Measurements from ENCODE around the gene MRPL49.
A peak's percentile ranks its signal among the peaks of the same experiment; 100 is the strongest.

The MRPL49 gene

GRCh38 chr11:65121865-65122696, at the start of gene MRPL49, which contains the start of gene FAU:
Gene MRPL49 (plus strand): TSS chr11:65122321. CDS start chr11:65122347, 26 bp downstream.
Gene FAU (minus strand): TSS chr11:65122134. CDS start chr11:65121813, 321 bp downstream.
- Histone ChIP-seq H3K4me1 (peaks cover 32 to 60% (median 46%) of the 10 kb centered on the region in 10 experiments), H3K4me3 (peak within 1 kb of the TSS; percentile 82 to 99 (median 89)), H3K27me3 (no peaks in the 10 kb centered on the region), H3K9me3 (replicated peaks in 1 of 11) (no peaks in the 10 kb centered on the region), H3K4me2 (peak within 1 kb of the TSS; percentile 85 to 98 (median 95)), H3K27ac (peak within 1 kb of the TSS; percentile 85 to 97 (median 93)), H3K9ac (peak within 1 kb of the TSS; percentile 91 to 99 (median 94)), H4K20me1 (peaks cover 0 to 56% (median 32%) of the 10 kb centered on the region in 11 experiments; a peak in 17 of 22 replicates), H3K36me3 (peaks cover 62 to 71% (median 66%) of the 10 kb centered on the region in 11 experiments)
- no peak for TF ChIP-seq Cebpa-rat (IDR thresholded peaks at IDR 0.05)

- no peak overlapping the region for H3K4me3 ChIP-seq
- no peak overlapping the region for H3K9ac ChIP-seq
- H4K20me1 ChIP-seq: peaks cover 0 to 21% (median 7%) of the 10 kb centered on the region in 11 experiments; a peak in 12 of 22 replicates
- TF ChIP-seq Cebpa-rat (IDR thresholded peaks at IDR 0.05): no peak
- H3K4me1 ChIP-seq: peaks cover 0 to 13% (median 6%) of the 10 kb centered on the region in 10 experiments; a peak in 10 of 20 replicates
- H3K9me3 ChIP-seq (replicated peaks in 1 of 11): no peaks in the 10 kb centered on the region
- no peaks in the 10 kb centered on the region; a peak in 1 of 22 replicates for H3K27me3 ChIP-seq
- H3K4me2 ChIP-seq: no peak overlapping the region; a peak in 2 of 22 replicates
- no peak overlapping the region for H3K27ac ChIP-seq
- H3K36me3 ChIP-seq: peaks cover 0 to 26% (median 20%) of the 10 kb centered on the region in 11 experiments; a peak in 17 of 22 replicates
Measured at GRCh38 chr11:65072631-65072966, 49.5 kb upstream of the MRPL49 start.

- Histone ChIP-seq H3K4me1 (peaks cover 35 to 50% (median 44%) of the 10 kb centered on the region in 10 experiments), H4K20me1 (peaks cover 0 to 55% (median 30%) of the 10 kb centered on the region in 11 experiments; a peak in 14 of 22 replicates), H3K36me3 (peaks cover 0 to 73% (median 59%) of the 10 kb centered on the region in 11 experiments; a peak in 18 of 22 replicates), H3K27me3 (no peaks in the 10 kb centered on the region), H3K9me3 (replicated peaks in 1 of 11) (no peaks in the 10 kb centered on the region), H3K9ac (no peak overlapping the region; a peak in 1 of 22 replicates), H3K27ac (no peak overlapping the region; a peak in 1 of 22 replicates), H3K4me2 (peak overlapping the region in 4 of 11 experiments; percentile 18 to 54 (median 48); a peak in 2 of 22 replicates), H3K4me3 (no peak overlapping the region)
- TF ChIP-seq Cebpa-rat (IDR thresholded peaks at IDR 0.05): no peak
Measured at GRCh38 chr11:65077451-65077850, 44.7 kb upstream of the MRPL49 start.

- peak overlapping the region; percentile 8 to 61 (median 51); a peak in 18 of 22 replicates for H3K4me2 ChIP-seq
- H4K20me1 ChIP-seq: peaks cover 0 to 55% (median 30%) of the 10 kb centered on the region in 11 experiments; a peak in 14 of 22 replicates
- H3K4me1 ChIP-seq: peaks cover 42 to 57% (median 51%) of the 10 kb centered on the region in 10 experiments
- no peak overlapping the region; a peak in 1 of 20 replicates for H3K4me3 ChIP-seq
- H3K36me3 ChIP-seq: peaks cover 0 to 75% (median 59%) of the 10 kb centered on the region in 11 experiments; a peak in 18 of 22 replicates
- peak overlapping the region in 9 of 11 experiments; percentile 25 to 61 (median 47); a peak in 12 of 22 replicates for H3K27ac ChIP-seq
- TF ChIP-seq Cebpa-rat (IDR thresholded peaks at IDR 0.05): no peak
- H3K9ac ChIP-seq: peak overlapping the region in 8 of 11 experiments; percentile 18 to 63 (median 39); a peak in 11 of 22 replicates
- no peaks in the 10 kb centered on the region for H3K27me3 ChIP-seq
- H3K9me3 ChIP-seq (replicated peaks in 1 of 11): no peaks in the 10 kb centered on the region
Measured at GRCh38 chr11:65078151-65078550, 44.0 kb upstream of the MRPL49 start.

GRCh38 chr11:65078786-65079342, 43.3 kb upstream of the MRPL49 start:
- Histone ChIP-seq H3K36me3 (peaks cover 0 to 75% (median 59%) of the 10 kb centered on the region in 11 experiments; a peak in 18 of 22 replicates), H4K20me1 (peaks cover 0 to 55% (median 30%) of the 10 kb centered on the region in 11 experiments; a peak in 14 of 22 replicates), H3K9ac (peak overlapping the region in 8 of 11 experiments; percentile 18 to 63 (median 39); a peak in 15 of 22 replicates), H3K27me3 (no peaks in the 10 kb centered on the region), H3K27ac (peak overlapping the region in 10 of 11 experiments; percentile 14 to 61 (median 40); a peak in 12 of 22 replicates), H3K4me2 (peak overlapping the region; percentile 8 to 61 (median 51); a peak in 18 of 22 replicates), H3K9me3 (replicated peaks in 1 of 11) (no peaks in the 10 kb centered on the region), H3K4me1 (peaks cover 47 to 61% (median 55%) of the 10 kb centered on the region in 10 experiments), H3K4me3 (peak overlapping the region in 1 of 10 experiments; percentile 10; a peak in 1 of 20 replicates)
- TF ChIP-seq Cebpa-rat (IDR thresholded peaks at IDR 0.05): no peak

GRCh38 chr11:65083134-65083833, 38.8 kb upstream of the MRPL49 start:
- Histone ChIP-seq H3K27me3 (no peaks in the 10 kb centered on the region), H3K9me3 (replicated peaks in 1 of 11) (no peaks in the 10 kb centered on the region), H3K9ac (peak overlapping the region; percentile 85 to 95 (median 90)), H3K36me3 (peaks cover 29 to 81% (median 64%) of the 10 kb centered on the region in 11 experiments), H3K4me3 (peak overlapping the region; percentile 75 to 90 (median 86)), H3K4me2 (peak overlapping the region; percentile 85 to 97 (median 94)), H3K27ac (peak overlapping the region; percentile 79 to 91 (median 86); a peak in 21 of 22 replicates), H4K20me1 (peaks cover 0 to 35% (median 12%) of the 10 kb centered on the region in 11 experiments; a peak in 13 of 22 replicates), H3K4me1 (peaks cover 50 to 66% (median 62%) of the 10 kb centered on the region in 10 experiments)
- TF ChIP-seq Cebpa-rat (IDR thresholded peaks at IDR 0.05): no peak

- H3K9ac ChIP-seq: peak within 1 kb of the TSS; percentile 85 to 95 (median 90)
- peaks cover 43 to 59% (median 55%) of the 10 kb centered on the region in 10 experiments for H3K4me1 ChIP-seq
- peaks cover 37 to 81% (median 66%) of the 10 kb centered on the region in 11 experiments for H3K36me3 ChIP-seq
- no peak for TF ChIP-seq Cebpa-rat (IDR thresholded peaks at IDR 0.05)
- H3K4me2 ChIP-seq: peak within 1 kb of the TSS; percentile 85 to 100 (median 98)
- H4K20me1 ChIP-seq: peaks cover 0 to 28% (median 5%) of the 10 kb centered on the region in 11 experiments; a peak in 11 of 22 replicates
- H3K27me3 ChIP-seq: no peaks in the 10 kb centered on the region
- peak within 1 kb of the TSS; percentile 79 to 91 (median 86) for H3K27ac ChIP-seq
- peak within 1 kb of the TSS; percentile 75 to 90 (median 86) for H3K4me3 ChIP-seq
- no peaks in the 10 kb centered on the region for H3K9me3 ChIP-seq (replicated peaks in 1 of 11)
Measured at GRCh38 chr11:65083834-65084597, 38.1 kb upstream of the MRPL49 start, which contains the start of the genes CDCA5 and ZFPL1. Gene CDCA5 (minus strand): TSS chr11:65084040. CDS start chr11:65083978, 62 bp downstream. Gene ZFPL1 (plus strand): TSS chr11:65084222. CDS start chr11:65084699, 477 bp downstream.
